GM13977 (cell line): ENCODE measurements around the gene ERF.

Experiments
- DNase-seq: peaks from one replicate; pipeline ENCODE4 v3.0.0; 2012; ENCODE audit warnings: low spot score
- in situ Hi-C: fragments of 300-500 bp; cut with MboI; formaldehyde crosslinking; loops from one replicate; pipeline ENCODE4 v1.12.0; 2022; ENCODE audit warnings: low sequenced_read_pairs, low pct_unique_long_range_greater_than_20kb, mixed read lengths, inconsistent platforms; ENCODE audit not compliant: unreplicated experiment
- TF ChIP-seq, protein P1 (sequence below): IDR thresholded peaks from 2 replicates; pipeline ENCODE4 v1.5.1; 2012; ENCODE audit warnings: mild to moderate bottlenecking, control low read depth; ENCODE audit not compliant: insufficient read depth; ENCODE audit errors: extremely low read depth, missing control alignments

ERF gene

DNA sequence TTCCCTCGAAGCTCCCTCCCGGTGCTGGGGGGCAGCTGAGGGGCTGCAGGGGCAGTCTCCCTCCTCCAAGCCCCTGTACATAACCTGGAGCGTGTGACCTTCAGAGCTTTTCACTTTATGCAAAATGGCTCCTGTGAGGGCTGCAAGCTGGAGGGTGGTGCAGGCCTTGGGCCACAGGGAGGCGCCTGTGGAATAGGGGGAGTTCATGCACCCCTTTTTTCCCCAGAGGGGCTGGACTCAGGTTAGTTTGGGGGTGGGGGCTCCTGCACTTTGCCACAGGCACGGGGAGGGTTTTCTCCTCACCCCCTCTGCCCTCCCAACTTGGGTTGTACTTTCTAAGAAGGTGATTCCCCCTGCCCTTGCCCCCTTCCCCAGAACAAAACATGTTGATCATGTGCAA, 40.4 kb upstream of the ERF start:
- in situ Hi-C loops: loop anchor here (25.0 kb wide), 1 partner anchor 183 kb away; no protein-coding TSS in a partner anchor
- DNase-seq: no peak
- TF ChIP-seq, protein P1, sequence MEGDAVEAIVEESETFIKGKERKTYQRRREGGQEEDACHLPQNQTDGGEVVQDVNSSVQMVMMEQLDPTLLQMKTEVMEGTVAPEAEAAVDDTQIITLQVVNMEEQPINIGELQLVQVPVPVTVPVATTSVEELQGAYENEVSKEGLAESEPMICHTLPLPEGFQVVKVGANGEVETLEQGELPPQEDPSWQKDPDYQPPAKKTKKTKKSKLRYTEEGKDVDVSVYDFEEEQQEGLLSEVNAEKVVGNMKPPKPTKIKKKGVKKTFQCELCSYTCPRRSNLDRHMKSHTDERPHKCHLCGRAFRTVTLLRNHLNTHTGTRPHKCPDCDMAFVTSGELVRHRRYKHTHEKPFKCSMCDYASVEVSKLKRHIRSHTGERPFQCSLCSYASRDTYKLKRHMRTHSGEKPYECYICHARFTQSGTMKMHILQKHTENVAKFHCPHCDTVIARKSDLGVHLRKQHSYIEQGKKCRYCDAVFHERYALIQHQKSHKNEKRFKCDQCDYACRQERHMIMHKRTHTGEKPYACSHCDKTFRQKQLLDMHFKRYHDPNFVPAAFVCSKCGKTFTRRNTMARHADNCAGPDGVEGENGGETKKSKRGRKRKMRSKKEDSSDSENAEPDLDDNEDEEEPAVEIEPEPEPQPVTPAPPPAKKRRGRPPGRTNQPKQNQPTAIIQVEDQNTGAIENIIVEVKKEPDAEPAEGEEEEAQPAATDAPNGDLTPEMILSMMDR: peak; percentile 6

DNA sequence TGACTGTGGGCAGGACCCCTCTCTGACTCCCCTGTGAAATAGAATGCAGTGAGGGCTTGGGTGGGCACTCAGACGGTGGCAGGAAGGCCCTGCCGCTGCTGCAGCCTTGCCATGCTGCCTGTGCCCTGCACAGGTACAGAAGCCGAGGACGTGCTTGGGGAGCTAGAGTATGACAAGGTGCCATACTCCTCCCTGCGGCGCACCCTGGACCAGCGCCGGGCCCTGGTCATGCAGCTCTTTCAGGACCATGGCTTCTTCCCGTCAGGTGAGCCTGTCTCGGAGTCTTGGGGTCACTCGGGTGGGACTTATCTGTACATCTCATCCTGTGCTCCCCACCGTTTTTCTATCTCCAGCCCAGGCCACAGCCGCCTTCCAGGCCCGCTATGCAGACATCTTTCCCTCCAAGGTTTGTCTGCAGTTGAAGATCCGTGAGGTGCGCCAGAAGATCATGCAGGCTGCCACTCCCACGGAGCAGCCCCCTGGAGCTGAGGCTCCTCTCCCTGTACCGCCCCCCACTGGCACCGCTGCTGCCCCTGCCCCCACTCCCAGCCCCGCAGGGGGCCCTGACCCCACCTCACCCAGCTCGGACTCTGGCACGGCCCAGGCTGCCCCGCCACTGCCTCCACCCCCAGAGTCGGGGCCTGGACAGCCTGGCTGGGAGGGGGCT, 39.7 kb upstream of the ERF start:
- TF ChIP-seq, protein P1: no peak
- DNase-seq: no peak
- in situ Hi-C loops: loop anchor here (25.0 kb wide), 1 partner anchor 182 kb away; no protein-coding TSS in a partner anchor

GRCh38 chr19:42293948-42294347, 39.0 kb upstream of the ERF start:
- TF ChIP-seq, protein P1: no peak
- no peak for DNase-seq
- in situ Hi-C loops: loop anchor here (25.0 kb wide), 1 partner anchor 182 kb away; no protein-coding TSS in a partner anchor

DNA sequence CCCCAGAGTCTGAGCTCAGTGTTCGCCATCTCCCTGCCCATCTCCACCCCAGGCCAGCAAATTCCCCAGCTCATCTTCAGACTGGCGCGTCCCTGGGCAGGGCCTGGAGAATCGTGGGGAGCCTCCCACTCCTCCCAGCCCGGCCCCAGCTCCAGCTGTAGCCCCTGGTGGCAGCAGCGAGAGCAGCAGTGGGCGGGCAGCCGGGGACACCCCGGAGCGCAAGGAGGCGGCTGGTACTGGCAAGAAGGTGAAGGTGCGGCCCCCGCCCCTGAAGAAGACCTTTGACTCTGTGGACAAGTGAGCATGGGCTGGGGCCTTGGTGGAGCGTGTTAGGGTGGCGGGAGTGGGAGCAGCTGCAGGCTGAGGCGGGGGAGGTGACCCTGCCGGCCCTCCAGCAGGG, 38.6 kb upstream of the ERF start:
- TF ChIP-seq, protein P1: no peak
- in situ Hi-C loops: loop anchor here (25.0 kb wide), 1 partner anchor 181 kb away; no protein-coding TSS in a partner anchor
- no peak for DNase-seq

GRCh38 chr19:42292963-42293362, 38.0 kb upstream of the ERF start:
- TF ChIP-seq, protein P1: no peak
- DNase-seq: no peak
- in situ Hi-C loops: loop anchor here (25.0 kb wide), 1 partner anchor 181 kb away; no protein-coding TSS in a partner anchor

DNA sequence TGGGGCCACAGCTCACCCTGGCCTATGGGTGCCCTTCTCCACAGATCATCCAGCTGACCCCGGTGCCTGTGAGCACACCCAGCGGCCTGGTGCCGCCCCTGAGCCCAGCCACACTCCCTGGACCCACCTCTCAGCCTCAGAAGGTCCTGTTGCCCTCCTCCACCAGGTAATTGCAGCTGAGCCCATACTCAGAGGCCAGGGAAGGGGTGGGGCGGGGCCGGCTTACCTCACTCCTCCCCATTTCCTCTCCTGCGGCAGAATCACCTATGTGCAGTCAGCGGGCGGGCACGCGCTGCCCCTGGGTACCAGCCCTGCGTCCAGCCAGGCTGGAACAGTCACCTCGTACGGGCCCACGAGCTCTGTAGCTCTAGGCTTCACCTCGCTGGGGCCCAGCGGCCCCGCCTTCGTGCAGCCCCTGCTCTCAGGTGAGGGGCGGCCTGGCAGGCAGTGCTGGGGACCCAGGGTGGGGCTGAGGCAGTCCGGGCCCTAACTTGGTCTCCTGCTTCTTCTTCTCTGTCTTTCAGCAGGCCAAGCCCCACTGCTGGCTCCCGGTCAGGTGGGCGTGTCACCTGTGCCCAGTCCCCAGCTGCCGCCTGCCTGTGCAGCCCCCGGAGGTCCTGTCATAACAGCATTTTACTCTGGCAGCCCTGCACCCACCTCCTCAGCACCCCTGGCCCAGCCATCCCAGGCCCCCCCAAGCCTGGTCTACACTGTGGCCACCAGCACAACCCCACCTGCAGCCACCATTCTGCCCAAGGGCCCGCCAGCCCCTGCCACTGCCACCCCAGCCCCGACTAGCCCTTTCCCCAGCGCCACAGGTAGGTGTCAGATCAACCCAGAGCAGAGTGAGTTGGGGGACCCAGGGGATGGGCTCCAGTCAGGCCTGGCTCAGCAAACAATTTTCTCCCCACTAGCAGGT, 37.4 kb upstream of the ERF start:
- no peak for DNase-seq
- TF ChIP-seq, protein P1: no peak

More for the DNA sequence above, 37.4 kb upstream of the ERF start:
- in situ Hi-C loops: loop anchor here (25.0 kb wide), 1 partner anchor 180 kb away; no protein-coding TSS in a partner anchor
